GM23338 (cell line): ENCODE measurements around the gene MAPK9. TPM values are rescaled to one million over a fixed set of nuclear protein-coding genes. Genes with fewer than 3 reads are reported as not detected.

Experiments used
- ATAC-seq: fragments of 200-7000 bp; cut with Tn5 transposase; 3 replicates; pipeline ENCODE4 v1.9.1; 2020
- DNase-seq: peaks from one replicate; pipeline ENCODE4 v3.0.0-alpha.2; 2015; ENCODE audit warnings: low spot score
- H2AFZ ChIP-seq: fragments of 200-600 bp; sonication (generic); 2 replicates; pipeline ENCODE4 v1.8.0; 2016; ENCODE audit warnings: antibody characterized with exemption, mild to moderate bottlenecking, moderate library complexity
- H3F3A ChIP-seq: fragments of 200-600 bp; sonication (generic); replicated peaks from 2 replicates; pipeline ENCODE4 v1.8.0; 2017; ENCODE audit warnings: antibody characterized with exemption, mixed run types, low read depth
- H3K27ac ChIP-seq: fragments of 200-600 bp; sonication (generic); 2 replicates; pipeline ENCODE4 v1.6.1; 2016; ENCODE audit warnings: low read depth
- H3K27me3 ChIP-seq: fragments of 200-600 bp; sonication (generic); 2 replicates; pipeline ENCODE4 v1.8.0; 2016; ENCODE audit warnings: mild to moderate bottlenecking, mixed run types, moderate library complexity; ENCODE audit not compliant: insufficient read depth
- H3K36me3 ChIP-seq: fragments of 200-600 bp; sonication (generic); 2 replicates; pipeline ENCODE4 v1.8.0; 2016; ENCODE audit warnings: mild to moderate bottlenecking; ENCODE audit not compliant: insufficient read depth
- H3K4me1 ChIP-seq: fragments of 200-600 bp; sonication (generic); 2 replicates; pipeline ENCODE4 v1.8.0; 2016; ENCODE audit warnings: mild to moderate bottlenecking, moderate library complexity; ENCODE audit not compliant: insufficient read depth
- H3K4me2 ChIP-seq: fragments of 200-600 bp; sonication (generic); 2 replicates; pipeline ENCODE4 v1.7.1; 2017; ENCODE audit warnings: mixed run types
- H3K4me3 ChIP-seq: fragments of 200-600 bp; sonication (generic); 2 replicates; pipeline ENCODE4 v1.6.1; 2016; ENCODE audit warnings: mixed run types
- H3K79me2 ChIP-seq: fragments of 200-600 bp; sonication (generic); replicated peaks from 2 replicates; pipeline ENCODE4 v1.8.0; 2017; ENCODE audit warnings: mild to moderate bottlenecking; ENCODE audit not compliant: insufficient read depth
- H3K9me2 ChIP-seq: fragments of 200-600 bp; sonication (generic); 2 replicates; pipeline ENCODE4 v1.8.0; 2017; ENCODE audit not compliant: insufficient read depth
- H4K20me1 ChIP-seq: fragments of 200-600 bp; sonication (generic); replicated peaks from 2 replicates; pipeline ENCODE4 v1.8.0; 2017; ENCODE audit warnings: mild to moderate bottlenecking; ENCODE audit not compliant: insufficient read depth
- H3K27ac Mint-ChIP-seq: 2 replicates; pipeline ENCODE4 v1.8.0; 2020; ENCODE audit warnings: inconsistent platforms, mild to moderate bottlenecking, moderate library complexity, mixed read lengths
- H3K27me3 Mint-ChIP-seq: 3 replicates; pipeline ENCODE4 v1.8.0; 2022; ENCODE audit warnings: low read depth, mild to moderate bottlenecking, moderate library complexity, mixed read lengths, inconsistent platforms; ENCODE audit not compliant: insufficient read depth, poor library complexity
- H3K36me3 Mint-ChIP-seq: 3 replicates; pipeline ENCODE4 v1.8.0; 2021; ENCODE audit warnings: low read depth, mild to moderate bottlenecking, inconsistent platforms, moderate library complexity, mixed read lengths
- H3K4me1 Mint-ChIP-seq: 3 replicates; pipeline ENCODE4 v1.8.0; 2020; ENCODE audit warnings: mild to moderate bottlenecking, inconsistent platforms, mixed read lengths
- H3K4me3 Mint-ChIP-seq: 3 replicates; pipeline ENCODE4 v1.8.0; 2021; ENCODE audit warnings: moderate library complexity, mild to moderate bottlenecking, inconsistent platforms, mixed read lengths
- H3K9me3 Mint-ChIP-seq: 3 replicates; pipeline ENCODE4 v1.8.0; 2020; ENCODE audit warnings: moderate library complexity, mild to moderate bottlenecking, inconsistent platforms, mixed read lengths
- CREB1 ChIP-seq: fragments of 250-450 bp; sonication (Bioruptor Pico); IDR thresholded peaks from 2 replicates; pipeline ENCODE4 v1.5.0; 2020; ENCODE audit warnings: low read depth, mild to moderate bottlenecking, moderate library complexity
- EZH2 ChIP-seq: fragments of 200-600 bp; sonication (generic); IDR thresholded peaks from one replicate; pipeline ENCODE4 v1.8.0; 2017; ENCODE audit warnings: antibody characterized with exemption, mild to moderate bottlenecking, low read depth; ENCODE audit not compliant: unreplicated experiment
- EZH2phosphoT487 ChIP-seq: fragments of 200-600 bp; sonication (generic); IDR thresholded peaks from one replicate; pipeline ENCODE4 v1.8.1; 2018; ENCODE audit warnings: antibody characterized with exemption; ENCODE audit not compliant: unreplicated experiment
- JUNB ChIP-seq: IDR thresholded peaks from one replicate; pipeline ENCODE4 v1.6.1; 2016; ENCODE audit warnings: antibody characterized with exemption; ENCODE audit not compliant: unreplicated experiment
- NANOG ChIP-seq: IDR thresholded peaks from 2 replicates; pipeline ENCODE4 v1.6.1; 2016; ENCODE audit warnings: antibody characterized with exemption, borderline replicate concordance
- POLR2AphosphoS5 ChIP-seq: IDR thresholded peaks from 2 replicates; pipeline ENCODE4 v1.6.1; 2016; ENCODE audit warnings: antibody characterized with exemption, low read depth
- STAT1 ChIP-seq: IDR thresholded peaks from one replicate; pipeline ENCODE4 v1.6.1; 2016; ENCODE audit warnings: antibody characterized with exemption; ENCODE audit not compliant: unreplicated experiment
- ZNF114 ChIP-seq: fragments of 250-450 bp; sonication (Bioruptor Pico); IDR thresholded peaks from 2 replicates; pipeline ENCODE4 v1.5.0; 2020; ENCODE audit warnings: mild to moderate bottlenecking, moderate library complexity
- ZNF331 ChIP-seq: fragments of 250-450 bp; sonication (Bioruptor Pico); IDR thresholded peaks from 2 replicates; pipeline ENCODE4 v1.5.0; 2020; ENCODE audit warnings: low read depth, mild to moderate bottlenecking, moderate library complexity
- polyA plus RNA-seq: library from polyadenylated mRNA; unstranded; fragments of >200 nt; fragmentation: Nextera tagmentation; extraction: Ambion mirVana; gene quantifications from 2 replicates; pipeline ENCODE4 v1.2.1, GENCODE V29; 2016
- total RNA-seq: library from RNA; depleted of rRNA; stranded (reverse); fragments of >200 nt; shearing (Covaris generic); gene quantifications from 2 replicates; pipeline ENCODE4 v1.2.3, GENCODE V29; 2014
- TF ChIP-seq, protein P1 (sequence below): fragments of 250-450 bp; sonication (Bioruptor Pico); IDR thresholded peaks from 2 replicates; pipeline ENCODE4 v1.5.0; 2020; ENCODE audit warnings: mild to moderate bottlenecking, moderate library complexity
- TF ChIP-seq, protein P2 (sequence below): IDR thresholded peaks from 2 replicates; pipeline ENCODE4 v1.6.1; 2016; ENCODE audit warnings: antibody characterized with exemption
- TF ChIP-seq, protein P3 (sequence below): IDR thresholded peaks from one replicate; pipeline ENCODE4 v1.6.1; 2018; ENCODE audit warnings: antibody characterized with exemption; ENCODE audit not compliant: unreplicated experiment

Gene MAPK9
- total and polyA plus RNA-seq, 2 experiments from 2014 or later: 16.8 to 37.0 TPM

DNA sequence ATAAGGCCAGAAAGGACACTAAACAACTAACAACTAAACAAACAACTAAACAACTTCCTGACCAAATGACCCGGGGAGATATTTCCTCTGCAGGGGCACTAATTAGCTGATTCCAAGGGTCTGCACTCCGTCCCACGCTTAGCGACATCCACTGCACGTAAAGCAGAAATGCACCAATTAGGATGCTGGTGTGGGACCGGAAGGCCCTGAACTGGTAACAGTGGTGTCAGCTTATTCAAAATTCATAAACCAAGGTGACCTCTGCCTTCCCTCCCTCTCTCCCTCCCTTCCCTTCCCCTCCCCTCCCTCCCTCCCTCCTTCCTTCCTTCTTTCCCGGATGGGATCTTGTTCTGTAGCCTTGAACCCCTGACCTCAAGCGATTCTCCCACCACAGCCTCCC is 92.5 kb downstream of the MAPK9 start:
- no peaks in the 10 kb centered on the region for H3K36me3 ChIP-seq
- TF ChIP-seq ZNF114 (CRISPR knock-in tag) (no peak), STAT1 (no peak), NANOG (no peak), EZH2 (no peak), ZNF331 (CRISPR knock-in tag) (no peak), CREB1 (CRISPR knock-in tag) (no peak), POLR2AphosphoS5 (no peak), EZH2phosphoT487 (no peak), JUNB (no peak)
- TF ChIP-seq, protein P1, sequence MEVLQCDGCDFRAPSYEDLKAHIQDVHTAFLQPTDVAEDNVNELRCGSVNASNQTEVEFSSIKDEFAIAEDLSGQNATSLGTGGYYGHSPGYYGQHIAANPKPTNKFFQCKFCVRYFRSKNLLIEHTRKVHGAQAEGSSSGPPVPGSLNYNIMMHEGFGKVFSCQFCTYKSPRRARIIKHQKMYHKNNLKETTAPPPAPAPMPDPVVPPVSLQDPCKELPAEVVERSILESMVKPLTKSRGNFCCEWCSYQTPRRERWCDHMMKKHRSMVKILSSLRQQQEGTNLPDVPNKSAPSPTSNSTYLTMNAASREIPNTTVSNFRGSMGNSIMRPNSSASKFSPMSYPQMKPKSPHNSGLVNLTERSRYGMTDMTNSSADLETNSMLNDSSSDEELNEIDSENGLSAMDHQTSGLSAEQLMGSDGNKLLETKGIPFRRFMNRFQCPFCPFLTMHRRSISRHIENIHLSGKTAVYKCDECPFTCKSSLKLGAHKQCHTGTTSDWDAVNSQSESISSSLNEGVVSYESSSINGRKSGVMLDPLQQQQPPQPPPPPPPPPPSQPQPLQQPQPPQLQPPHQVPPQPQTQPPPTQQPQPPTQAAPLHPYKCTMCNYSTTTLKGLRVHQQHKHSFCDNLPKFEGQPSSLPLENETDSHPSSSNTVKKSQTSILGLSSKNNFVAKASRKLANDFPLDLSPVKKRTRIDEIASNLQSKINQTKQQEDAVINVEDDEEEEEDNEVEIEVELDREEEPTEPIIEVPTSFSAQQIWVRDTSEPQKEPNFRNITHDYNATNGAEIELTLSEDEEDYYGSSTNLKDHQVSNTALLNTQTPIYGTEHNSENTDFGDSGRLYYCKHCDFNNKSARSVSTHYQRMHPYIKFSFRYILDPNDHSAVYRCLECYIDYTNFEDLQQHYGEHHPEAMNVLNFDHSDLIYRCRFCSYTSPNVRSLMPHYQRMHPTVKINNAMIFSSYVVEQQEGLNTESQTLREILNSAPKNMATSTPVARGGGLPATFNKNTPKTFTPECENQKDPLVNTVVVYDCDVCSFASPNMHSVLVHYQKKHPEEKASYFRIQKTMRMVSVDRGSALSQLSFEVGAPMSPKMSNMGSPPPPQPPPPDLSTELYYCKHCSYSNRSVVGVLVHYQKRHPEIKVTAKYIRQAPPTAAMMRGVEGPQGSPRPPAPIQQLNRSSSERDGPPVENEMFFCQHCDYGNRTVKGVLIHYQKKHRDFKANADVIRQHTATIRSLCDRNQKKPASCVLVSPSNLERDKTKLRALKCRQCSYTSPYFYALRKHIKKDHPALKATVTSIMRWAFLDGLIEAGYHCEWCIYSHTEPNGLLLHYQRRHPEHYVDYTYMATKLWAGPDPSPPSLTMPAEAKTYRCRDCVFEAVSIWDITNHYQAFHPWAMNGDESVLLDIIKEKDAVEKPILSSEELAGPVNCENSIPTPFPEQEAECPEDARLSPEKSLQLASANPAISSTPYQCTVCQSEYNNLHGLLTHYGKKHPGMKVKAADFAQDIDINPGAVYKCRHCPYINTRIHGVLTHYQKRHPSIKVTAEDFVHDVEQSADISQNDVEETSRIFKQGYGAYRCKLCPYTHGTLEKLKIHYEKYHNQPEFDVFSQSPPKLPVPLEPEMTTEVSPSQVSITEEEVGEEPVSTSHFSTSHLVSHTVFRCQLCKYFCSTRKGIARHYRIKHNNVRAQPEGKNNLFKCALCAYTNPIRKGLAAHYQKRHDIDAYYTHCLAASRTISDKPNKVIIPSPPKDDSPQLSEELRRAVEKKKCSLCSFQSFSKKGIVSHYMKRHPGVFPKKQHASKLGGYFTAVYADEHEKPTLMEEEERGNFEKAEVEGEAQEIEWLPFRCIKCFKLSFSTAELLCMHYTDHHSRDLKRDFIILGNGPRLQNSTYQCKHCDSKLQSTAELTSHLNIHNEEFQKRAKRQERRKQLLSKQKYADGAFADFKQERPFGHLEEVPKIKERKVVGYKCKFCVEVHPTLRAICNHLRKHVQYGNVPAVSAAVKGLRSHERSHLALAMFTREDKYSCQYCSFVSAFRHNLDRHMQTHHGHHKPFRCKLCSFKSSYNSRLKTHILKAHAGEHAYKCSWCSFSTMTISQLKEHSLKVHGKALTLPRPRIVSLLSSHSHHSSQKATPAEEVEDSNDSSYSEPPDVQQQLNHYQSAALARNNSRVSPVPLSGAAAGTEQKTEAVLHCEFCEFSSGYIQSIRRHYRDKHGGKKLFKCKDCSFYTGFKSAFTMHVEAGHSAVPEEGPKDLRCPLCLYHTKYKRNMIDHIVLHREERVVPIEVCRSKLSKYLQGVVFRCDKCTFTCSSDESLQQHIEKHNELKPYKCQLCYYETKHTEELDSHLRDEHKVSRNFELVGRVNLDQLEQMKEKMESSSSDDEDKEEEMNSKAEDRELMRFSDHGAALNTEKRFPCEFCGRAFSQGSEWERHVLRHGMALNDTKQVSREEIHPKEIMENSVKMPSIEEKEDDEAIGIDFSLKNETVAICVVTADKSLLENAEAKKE (CRISPR knock-in tag): no peak
- TF ChIP-seq, protein P2, sequence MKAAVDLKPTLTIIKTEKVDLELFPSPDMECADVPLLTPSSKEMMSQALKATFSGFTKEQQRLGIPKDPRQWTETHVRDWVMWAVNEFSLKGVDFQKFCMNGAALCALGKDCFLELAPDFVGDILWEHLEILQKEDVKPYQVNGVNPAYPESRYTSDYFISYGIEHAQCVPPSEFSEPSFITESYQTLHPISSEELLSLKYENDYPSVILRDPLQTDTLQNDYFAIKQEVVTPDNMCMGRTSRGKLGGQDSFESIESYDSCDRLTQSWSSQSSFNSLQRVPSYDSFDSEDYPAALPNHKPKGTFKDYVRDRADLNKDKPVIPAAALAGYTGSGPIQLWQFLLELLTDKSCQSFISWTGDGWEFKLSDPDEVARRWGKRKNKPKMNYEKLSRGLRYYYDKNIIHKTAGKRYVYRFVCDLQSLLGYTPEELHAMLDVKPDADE: no peak
- TF ChIP-seq, protein P3, sequence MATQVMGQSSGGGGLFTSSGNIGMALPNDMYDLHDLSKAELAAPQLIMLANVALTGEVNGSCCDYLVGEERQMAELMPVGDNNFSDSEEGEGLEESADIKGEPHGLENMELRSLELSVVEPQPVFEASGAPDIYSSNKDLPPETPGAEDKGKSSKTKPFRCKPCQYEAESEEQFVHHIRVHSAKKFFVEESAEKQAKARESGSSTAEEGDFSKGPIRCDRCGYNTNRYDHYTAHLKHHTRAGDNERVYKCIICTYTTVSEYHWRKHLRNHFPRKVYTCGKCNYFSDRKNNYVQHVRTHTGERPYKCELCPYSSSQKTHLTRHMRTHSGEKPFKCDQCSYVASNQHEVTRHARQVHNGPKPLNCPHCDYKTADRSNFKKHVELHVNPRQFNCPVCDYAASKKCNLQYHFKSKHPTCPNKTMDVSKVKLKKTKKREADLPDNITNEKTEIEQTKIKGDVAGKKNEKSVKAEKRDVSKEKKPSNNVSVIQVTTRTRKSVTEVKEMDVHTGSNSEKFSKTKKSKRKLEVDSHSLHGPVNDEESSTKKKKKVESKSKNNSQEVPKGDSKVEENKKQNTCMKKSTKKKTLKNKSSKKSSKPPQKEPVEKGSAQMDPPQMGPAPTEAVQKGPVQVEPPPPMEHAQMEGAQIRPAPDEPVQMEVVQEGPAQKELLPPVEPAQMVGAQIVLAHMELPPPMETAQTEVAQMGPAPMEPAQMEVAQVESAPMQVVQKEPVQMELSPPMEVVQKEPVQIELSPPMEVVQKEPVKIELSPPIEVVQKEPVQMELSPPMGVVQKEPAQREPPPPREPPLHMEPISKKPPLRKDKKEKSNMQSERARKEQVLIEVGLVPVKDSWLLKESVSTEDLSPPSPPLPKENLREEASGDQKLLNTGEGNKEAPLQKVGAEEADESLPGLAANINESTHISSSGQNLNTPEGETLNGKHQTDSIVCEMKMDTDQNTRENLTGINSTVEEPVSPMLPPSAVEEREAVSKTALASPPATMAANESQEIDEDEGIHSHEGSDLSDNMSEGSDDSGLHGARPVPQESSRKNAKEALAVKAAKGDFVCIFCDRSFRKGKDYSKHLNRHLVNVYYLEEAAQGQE: no peak
- H3K27me3 Mint-ChIP-seq: peaks cover 4% of the 10 kb centered on the region
- no peaks in the 10 kb centered on the region; the same call in 2 of the 3 replicates for H3K9me3 Mint-ChIP-seq
- DNase-seq (no peak), ATAC-seq (no peak)
- H3K9me2 ChIP-seq: no peaks in the 10 kb centered on the region
- H3K4me1 Mint-ChIP-seq: peaks cover 2% of the 10 kb centered on the region; the same call in 1 of the 3 replicates
- no peak overlapping the region for H3K4me3 Mint-ChIP-seq
- H3K27ac ChIP-seq: no peak overlapping the region
- H3K36me3 Mint-ChIP-seq: no peaks in the 10 kb centered on the region; the same call in 2 of the 3 replicates
- no peaks in the 10 kb centered on the region for H3K27me3 ChIP-seq
- H3K4me1 ChIP-seq: no peaks in the 10 kb centered on the region
- no peaks in the 10 kb centered on the region for H4K20me1 ChIP-seq
- H2AFZ ChIP-seq: no peak overlapping the region
- no peaks in the 10 kb centered on the region for H3K79me2 ChIP-seq
- no peaks in the 10 kb centered on the region for H3F3A ChIP-seq
- H3K4me2 ChIP-seq: no peak overlapping the region
- no peak overlapping the region for H3K4me3 ChIP-seq
- no peak overlapping the region for H3K27ac Mint-ChIP-seq
